HepG2 (cell line): ENCODE measurements around the gene HAUS5. TPM values are rescaled to one million over a fixed set of nuclear protein-coding genes. Genes with fewer than 3 reads are reported as not detected.

Source experiments
- ATAC-seq: fragments of 200-7000 bp; cut with Tn5 transposase; 3 replicates; pipeline ENCODE4 v1.9.1; 2020; ENCODE audit warnings: mild to moderate bottlenecking, moderate library complexity
- BruUV-seq: library from RNA; stranded (reverse); fragments of 400-500 nt; replicated peaks from 2 replicates; lab custom pipeline; 2021; lab: Mats Ljungman, UMichigan
- CTCF ChIA-PET: fragments of 300-600 bp; formaldehyde crosslinking; extraction: SDS; loops from one replicate; lab custom pipeline; 2021; ENCODE audit warnings: low total read pairs, inconsistent platforms, low intra/inter-chr PET ratio; lab: Yijun Ruan, JAX
- POLR2A ChIA-PET: fragments of 350-600 bp; sonication (Branson Sonifier 250); formaldehyde crosslinking; loops from one replicate; lab custom pipeline; 2020; ENCODE audit warnings: antibody characterized with exemption, inconsistent platforms; lab: Yijun Ruan, JAX
- DNase-seq: peaks from one replicate; pipeline ENCODE4 v3.0.0-alpha.2; 2015; ENCODE audit warnings: low spot score
- FAIRE-seq: peaks from 3 replicates; lab custom pipeline; 2011; peaks lifted over from hg19 to GRCh38; lab: Jason Lieb, UNC
- H2AFZ ChIP-seq: one replicate; pipeline ENCODE4 v1.6.1; 2011; ENCODE audit warnings: low read length, inconsistent platforms
- H3K27ac ChIP-seq: fragments of 300-600 bp; 3 replicates; pipeline ENCODE4 v1.8.0; 2011; ENCODE audit warnings: mixed run types, mild to moderate bottlenecking, mixed read lengths, low read length, inconsistent platforms; ENCODE audit not compliant: insufficient read depth; ENCODE audit errors: extremely low read length
- H3K27me3 ChIP-seq, 2 experiments: fragments of 200-600 bp in 1 of 2; 2 replicates in 1 of 2; 3 replicates in 1 of 2; pipeline versions ENCODE4 v1.6.0 to v1.8.0; 2011; ENCODE audit warnings: low read length in 2 of 2, mild to moderate bottlenecking in 2 of 2, moderate library complexity in 2 of 2, inconsistent platforms in 1 of 2; ENCODE audit not compliant: insufficient read depth in 2 of 2, control insufficient read depth in 1 of 2
- H3K36me3 ChIP-seq, 2 experiments: fragments of 200-600 bp in 1 of 2; replicated peaks in 1 of 2; 2 replicates in 1 of 2; 3 replicates in 1 of 2; pipeline versions ENCODE4 v1.5.1 to v1.8.0; 2011; ENCODE audit warnings: low read length in 2 of 2, inconsistent platforms in 1 of 2; ENCODE audit not compliant: insufficient read depth in 2 of 2, control insufficient read depth in 1 of 2
- H3K4me1 ChIP-seq: 2 replicates; pipeline ENCODE4 v1.5.1; 2012; ENCODE audit warnings: low read length, inconsistent platforms; ENCODE audit not compliant: insufficient read depth
- H3K4me2 ChIP-seq: 2 replicates; pipeline ENCODE4 v1.6.0; 2011; ENCODE audit warnings: low read depth, low read length, inconsistent platforms
- H3K4me3 ChIP-seq, 3 experiments: fragments of 200-600 bp in 1 of 3; sonication (generic), shearing (Covaris generic) in 1 of 3; replicated peaks in 1 of 3; 2 replicates each; pipeline ENCODE4 v1.5.1; 2011 to 2016; ENCODE audit warnings: low read length in 3 of 3, inconsistent platforms in 2 of 3, low read depth in 2 of 3, mild to moderate bottlenecking in 2 of 3, control low read depth in 1 of 3, mixed read lengths in 1 of 3; ENCODE audit not compliant: insufficient read depth in 1 of 3
- H3K79me2 ChIP-seq: one replicate; pipeline ENCODE4 v1.6.1; 2011; ENCODE audit warnings: low read length, inconsistent platforms; ENCODE audit not compliant: insufficient read depth
- H3K9ac ChIP-seq: 2 replicates; pipeline ENCODE4 v1.6.0; 2011; ENCODE audit warnings: mild to moderate bottlenecking, low read depth, low read length, inconsistent platforms; ENCODE audit not compliant: insufficient read depth
- H3K9me3 ChIP-seq: 2 replicates; pipeline ENCODE4 v1.5.1; 2012; ENCODE audit warnings: mild to moderate bottlenecking, low read length
- H4K20me1 ChIP-seq: 2 replicates; pipeline ENCODE4 v1.6.0; 2011; ENCODE audit warnings: inconsistent platforms, mild to moderate bottlenecking, low read length, moderate library complexity; ENCODE audit not compliant: insufficient read depth
- CBX1 ChIP-seq: IDR thresholded peaks from one replicate; pipeline ENCODE4 v1.6.1; 2016; ENCODE audit warnings: antibody characterized with exemption, low read depth
- RBFOX2 ChIP-seq: fragments of 200-400 bp; formaldehyde crosslinking; IDR thresholded peaks from 2 replicates; pipeline ENCODE4 v1.6.1; 2017; ENCODE audit warnings: low read depth, mild to moderate bottlenecking, low read length
- SMARCE1 ChIP-seq: fragments of 450-650 bp; IDR thresholded peaks from 2 replicates; pipeline ENCODE4 v1.6.1; 2017; ENCODE audit warnings: borderline replicate concordance
- WGBS: methylation state at CpG from one replicate; pipeline ENCODE4 v1.1.6; 2017; ENCODE audit warnings: low lambda C conversion rate; 5-methylcytosine and 5-hydroxymethylcytosine counted together
- in situ Hi-C: cut with HindIII; loops from 2 replicates; pipeline ENCODE4 v1.10.0; 2017; ENCODE audit warnings: low pct_unique_long_range_greater_than_20kb; ENCODE audit not compliant: extremely low pct_ligation_motif_present
- intact Hi-C: fragments of 100-400 bp; cut with micrococcal nuclease; formaldehyde crosslinking; loops from one replicate; pipeline ENCODE4 v1.10.0; 2022; ENCODE audit not compliant: unreplicated experiment
- polyA plus RNA-seq, 8 experiments: library from polyadenylated mRNA; depleted of rRNA in 3 of 8; stranded (reverse) in 7 of 8; unstranded in 1 of 8; fragments of >200 nt; fragmentation: Illumina TruSeq in 4 of 8; extraction: Trizol in 4 of 8; gene quantifications; 2 replicates each; pipeline versions ENCODE4 v1.2.1 to v1.2.3, GENCODE V29; 2011 to 2016; ENCODE audit warnings: low read depth in 4 of 8, missing spikeins in 1 of 8, mixed read lengths in 1 of 8; ENCODE audit not compliant: insufficient read depth in 1 of 8
- total RNA-seq, 5 experiments: library from RNA; depleted of rRNA; stranded (reverse); fragments of >200 nt; fragmentation: Illumina TruSeq; extraction: Trizol; gene quantifications; 2 replicates each; pipeline ENCODE4 v1.2.3, GENCODE V29; 2016; ENCODE audit warnings: low read depth in 1 of 5
- TF ChIP-seq, protein P1 (sequence below): fragments of 450-650 bp; IDR thresholded peaks from 2 replicates; pipeline ENCODE4 v1.6.1; 2016
- TF ChIP-seq, protein P2 (sequence below): sonication (generic); formaldehyde crosslinking; IDR thresholded peaks from 2 replicates; pipeline ENCODE4 v1.4.0; 2020; ENCODE audit warnings: low read depth, mild to moderate bottlenecking, missing genetic modification reagents

Gene HAUS5
- total and polyA plus RNA-seq, 2 of the 13 experiments (the other 11 are each of a cell fraction or from before 2014, with no cell fraction given) = 10.3 to 17.7 TPM

DNA sequence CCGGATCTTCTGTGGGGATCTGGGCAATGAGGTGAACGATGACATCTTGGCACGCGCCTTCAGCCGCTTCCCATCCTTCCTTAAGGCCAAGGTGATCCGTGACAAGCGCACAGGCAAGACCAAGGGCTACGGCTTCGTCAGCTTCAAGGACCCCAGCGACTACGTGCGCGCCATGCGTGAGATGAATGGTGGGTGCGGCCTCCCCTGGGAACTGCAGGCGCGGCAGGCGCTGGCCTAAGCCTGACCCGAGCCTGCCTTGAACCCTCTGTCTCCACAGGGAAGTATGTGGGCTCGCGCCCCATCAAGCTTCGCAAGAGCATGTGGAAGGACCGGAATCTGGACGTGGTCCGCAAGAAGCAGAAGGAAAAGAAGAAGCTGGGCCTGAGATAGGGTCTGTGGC lies 24.6 kb downstream of the HAUS5 start:
- H3K9ac ChIP-seq = no peak overlapping the region
- ATAC-seq = no peak
- H2AFZ ChIP-seq = no peak overlapping the region
- ChIA-PET POLR2A (interaction anchor here (1.0 to 1.5 kb wide), 3 partner anchors 11 to 79 kb away, joined by 3 to 7 read pairs (median 3); partner anchors contain the start of genes COX6B1 and HAUS5), CTCF (no interaction called here)
- no peaks in the 10 kb centered on the region for H3K79me2 ChIP-seq
- peak; percentile 38; the same call in 1 of the 2 replicates for TF ChIP-seq RBFOX2
- no peak for TF ChIP-seq SMARCE1
- DNase-seq = no peak
- BruUV-seq = no TSS peak
- peaks cover 10% of the 10 kb centered on the region for H3K4me1 ChIP-seq
- in situ Hi-C loops (no loop called here), intact Hi-C loops (no loop called here)
- H3K27me3 ChIP-seq = no peaks in the 10 kb centered on the region
- H4K20me1 ChIP-seq = no peaks in the 10 kb centered on the region
- H3K4me2 ChIP-seq = no peak overlapping the region
- WGBS = 97% methylated on average over 25 of the region's 25 CpGs
- no peaks in the 10 kb centered on the region for H3K9me3 ChIP-seq
- no peak overlapping the region for H3K4me3 ChIP-seq
- H3K36me3 ChIP-seq = peaks cover 14 to 45% of the 10 kb centered on the region in 2 experiments
- no peak for FAIRE-seq
- no peak overlapping the region for H3K27ac ChIP-seq

DNA sequence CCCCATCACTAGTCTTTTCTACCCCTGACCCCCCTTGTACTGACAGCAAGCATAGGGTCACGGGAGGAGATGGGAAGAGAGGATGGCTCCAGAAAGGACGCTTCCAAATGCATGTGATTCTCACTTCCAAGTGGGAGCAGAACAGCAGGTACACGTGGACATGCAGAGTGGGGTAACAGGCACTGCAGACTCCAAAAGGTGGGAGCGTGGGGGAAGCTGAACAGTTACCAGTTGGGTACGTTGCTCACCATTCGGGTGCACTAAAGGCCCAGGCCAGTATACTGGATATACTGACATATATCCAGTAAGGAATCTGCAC lies 26.7 kb downstream of the HAUS5 start:
- Histone ChIP-seq H3K4me3 (no peak overlapping the region), H3K27ac (no peak overlapping the region), H2AFZ (no peak overlapping the region), H3K4me1 (peaks cover 20% of the 10 kb centered on the region), H4K20me1 (no peaks in the 10 kb centered on the region), H3K9me3 (no peaks in the 10 kb centered on the region), H3K27me3 (no peaks in the 10 kb centered on the region), H3K9ac (no peak overlapping the region), H3K4me2 (no peak overlapping the region), H3K79me2 (no peaks in the 10 kb centered on the region), H3K36me3 (peaks cover 5 to 26% of the 10 kb centered on the region in 2 experiments)
- DNase-seq (no peak), ATAC-seq (no peak), FAIRE-seq (no peak)
- ChIA-PET POLR2A (no interaction called here), CTCF (no interaction called here)
- WGBS = 81% methylated on average over 6 of the region's 6 CpGs
- BruUV-seq = no TSS peak
- intact Hi-C loops (no loop called here), in situ Hi-C loops (no loop called here)
- TF ChIP-seq, protein P1, sequence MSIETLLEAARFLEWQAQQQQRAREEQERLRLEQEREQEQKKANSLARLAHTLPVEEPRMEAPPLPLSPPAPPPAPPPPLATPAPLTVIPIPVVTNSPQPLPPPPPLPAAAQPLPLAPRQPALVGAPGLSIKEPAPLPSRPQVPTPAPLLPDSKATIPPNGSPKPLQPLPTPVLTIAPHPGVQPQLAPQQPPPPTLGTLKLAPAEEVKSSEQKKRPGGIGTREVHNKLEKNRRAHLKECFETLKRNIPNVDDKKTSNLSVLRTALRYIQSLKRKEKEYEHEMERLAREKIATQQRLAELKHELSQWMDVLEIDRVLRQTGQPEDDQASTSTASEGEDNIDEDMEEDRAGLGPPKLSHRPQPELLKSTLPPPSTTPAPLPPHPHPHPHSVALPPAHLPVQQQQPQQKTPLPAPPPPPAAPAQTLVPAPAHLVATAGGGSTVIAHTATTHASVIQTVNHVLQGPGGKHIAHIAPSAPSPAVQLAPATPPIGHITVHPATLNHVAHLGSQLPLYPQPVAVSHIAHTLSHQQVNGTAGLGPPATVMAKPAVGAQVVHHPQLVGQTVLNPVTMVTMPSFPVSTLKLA = peak; percentile 49
- TF ChIP-seq CBX1 = no peak
- TF ChIP-seq, protein P2, sequence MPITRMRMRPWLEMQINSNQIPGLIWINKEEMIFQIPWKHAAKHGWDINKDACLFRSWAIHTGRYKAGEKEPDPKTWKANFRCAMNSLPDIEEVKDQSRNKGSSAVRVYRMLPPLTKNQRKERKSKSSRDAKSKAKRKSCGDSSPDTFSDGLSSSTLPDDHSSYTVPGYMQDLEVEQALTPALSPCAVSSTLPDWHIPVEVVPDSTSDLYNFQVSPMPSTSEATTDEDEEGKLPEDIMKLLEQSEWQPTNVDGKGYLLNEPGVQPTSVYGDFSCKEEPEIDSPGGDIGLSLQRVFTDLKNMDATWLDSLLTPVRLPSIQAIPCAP (CRISPR knock-in tag) = no peak
